WTC11 (cell line): ENCODE results near the gene NES. TPM values are rescaled to one million over a fixed set of nuclear protein-coding genes. Genes with fewer than 3 reads are reported as not detected.

Source experiments
- AFF4 ChIP-seq: sonication (generic); formaldehyde crosslinking; IDR thresholded peaks from 2 replicates; pipeline ENCODE4 v1.8.1; 2023; ENCODE audit warnings: mild to moderate bottlenecking, missing genetic modification reagents, borderline replicate concordance
- E2F1 ChIP-seq: sonication (generic); formaldehyde crosslinking; IDR thresholded peaks from 2 replicates; pipeline ENCODE4 v1.8.0; 2022; ENCODE audit warnings: mild to moderate bottlenecking, missing genetic modification reagents
- ERG ChIP-seq: fragments of 250-450 bp; sonication (Bioruptor Pico); IDR thresholded peaks from 2 replicates; pipeline ENCODE4 v1.8.0; 2021; ENCODE audit warnings: mild to moderate bottlenecking
- ESRRA ChIP-seq: sonication (generic); formaldehyde crosslinking; IDR thresholded peaks from 2 replicates; pipeline ENCODE4 v1.8.1; 2022; ENCODE audit warnings: mild to moderate bottlenecking, missing genetic modification reagents, borderline replicate concordance
- FOXK1 ChIP-seq: sonication (generic); formaldehyde crosslinking; IDR thresholded peaks from 2 replicates; pipeline ENCODE4 v1.8.0; 2022; ENCODE audit warnings: mild to moderate bottlenecking, moderate library complexity, missing genetic modification reagents
- IRF1 ChIP-seq: sonication (generic); formaldehyde crosslinking; IDR thresholded peaks from 2 replicates; pipeline ENCODE4 v1.8.0; 2023; ENCODE audit warnings: missing genetic modification reagents
- IRF2 ChIP-seq: sonication (generic); formaldehyde crosslinking; IDR thresholded peaks from 2 replicates; pipeline ENCODE4 v1.8.0; 2022; ENCODE audit warnings: low read depth, missing genetic modification reagents, borderline replicate concordance
- MAX ChIP-seq: sonication (generic); formaldehyde crosslinking; IDR thresholded peaks from 2 replicates; pipeline ENCODE4 v1.8.0; 2022; ENCODE audit warnings: mild to moderate bottlenecking, missing genetic modification reagents
- NFYB ChIP-seq: sonication (generic); formaldehyde crosslinking; conservative IDR thresholded peaks from 2 replicates; pipeline ENCODE4 v1.8.0; 2022; ENCODE audit warnings: low read depth, missing genetic modification reagents
- NR2C2 ChIP-seq: sonication (generic); formaldehyde crosslinking; IDR thresholded peaks from 2 replicates; pipeline ENCODE4 v1.8.0; 2022; ENCODE audit warnings: mild to moderate bottlenecking, missing genetic modification reagents
- PRDM15 ChIP-seq: sonication (generic); formaldehyde crosslinking; IDR thresholded peaks from 2 replicates; pipeline ENCODE4 v1.8.0; 2022; ENCODE audit warnings: missing genetic modification reagents
- PREB ChIP-seq: sonication (generic); formaldehyde crosslinking; IDR thresholded peaks from 2 replicates; pipeline ENCODE4 v1.8.1; 2022; ENCODE audit warnings: mild to moderate bottlenecking, missing genetic modification reagents, moderate library complexity, borderline replicate concordance
- RORB ChIP-seq: fragments of 250-450 bp; sonication (Bioruptor Pico); IDR thresholded peaks from 2 replicates; pipeline ENCODE4 v1.9.0; 2021; ENCODE audit warnings: mild to moderate bottlenecking
- ZNF263 ChIP-seq: sonication (generic); formaldehyde crosslinking; IDR thresholded peaks from 2 replicates; pipeline ENCODE4 v1.8.1; 2022; ENCODE audit warnings: low read depth, mild to moderate bottlenecking, moderate library complexity, missing genetic modification reagents
- ZNF281 ChIP-seq: sonication (generic); formaldehyde crosslinking; IDR thresholded peaks from 2 replicates; pipeline ENCODE4 v1.8.0; 2023; ENCODE audit warnings: mild to moderate bottlenecking, missing genetic modification reagents
- ZNF423 ChIP-seq: fragments of 250-450 bp; sonication (Bioruptor Pico); IDR thresholded peaks from 2 replicates; pipeline ENCODE4 v2.1.2; 2022; ENCODE audit warnings: mild to moderate bottlenecking, moderate library complexity
- ZNF532 ChIP-seq: fragments of 250-450 bp; sonication (Bioruptor Pico); IDR thresholded peaks from 2 replicates; pipeline ENCODE4 v1.9.0; 2021; ENCODE audit warnings: mild to moderate bottlenecking, borderline replicate concordance
- total RNA-seq: library from RNA; stranded (reverse); gene quantifications from 3 replicates; pipeline ENCODE4 v1.2.3, GENCODE V29; 2021

Gene NES
- total RNA-seq, 1 experiment from 2014 or later, result 127 TPM

GRCh38 chr1:156705918-156706656 is 28.9 kb upstream of the NES start (continued):
- TF ChIP-seq PRDM15, result no peak
- TF ChIP-seq IRF2 (CRISPR knock-in tag), result no peak
- no peak for TF ChIP-seq ZNF263 (CRISPR knock-in tag)
- TF ChIP-seq NFYB (CRISPR knock-in tag), result no peak
- TF ChIP-seq E2F1 (CRISPR knock-in tag), result no peak
- TF ChIP-seq FOXK1, result peak; percentile 53; the same call in 1 of the 2 replicates
- no peak for TF ChIP-seq IRF1 (CRISPR knock-in tag)
- TF ChIP-seq ZNF532 (CRISPR knock-in tag), result no peak
- TF ChIP-seq ZNF423, result peak; percentile 97
- 0 out of 2 replicates have a peak, but pooled peaks have one; percentile 45 for TF ChIP-seq ESRRA
- no peak for TF ChIP-seq PREB (CRISPR knock-in tag)
- TF ChIP-seq ZNF281 (CRISPR knock-in tag), result peak; percentile 59; the same call in 1 of the 2 replicates
- TF ChIP-seq AFF4, result 0 out of 2 replicates have a peak, but pooled peaks have one; percentile 25
- peak; percentile 11; the same call in 1 of the 2 replicates for TF ChIP-seq MAX (CRISPR knock-in tag)
- TF ChIP-seq RORB (CRISPR knock-in tag), result no peak
- 0 out of 2 replicates have a peak, but pooled peaks have one; percentile 27 for TF ChIP-seq ERG (CRISPR knock-in tag)
- TF ChIP-seq NR2C2 (CRISPR knock-in tag), result peak; percentile 15; the same call in 1 of the 2 replicates
